GM18505 (cell line): ENCODE results near the gene SULT1A2.
"Not testable (repeated sequence)": the region's sequence is repeated elsewhere in the genome, so short reads cannot be mapped to it uniquely, and the experiment has no call there.

Experiments used
- ATAC-seq: cut with Tn5 transposase; IDR thresholded peaks from one replicate; pipeline ENCODE4 v1.9.1; 2021; ENCODE audit not compliant: unreplicated experiment
- POLR2A ChIP-seq: IDR thresholded peaks from 4 replicates; pipeline ENCODE4 v1.6.1; 2011; ENCODE audit warnings: borderline replicate concordance; ENCODE audit not compliant: insufficient read depth, insufficient read length; ENCODE audit errors: extremely low read depth

SULT1A2 gene

DNA sequence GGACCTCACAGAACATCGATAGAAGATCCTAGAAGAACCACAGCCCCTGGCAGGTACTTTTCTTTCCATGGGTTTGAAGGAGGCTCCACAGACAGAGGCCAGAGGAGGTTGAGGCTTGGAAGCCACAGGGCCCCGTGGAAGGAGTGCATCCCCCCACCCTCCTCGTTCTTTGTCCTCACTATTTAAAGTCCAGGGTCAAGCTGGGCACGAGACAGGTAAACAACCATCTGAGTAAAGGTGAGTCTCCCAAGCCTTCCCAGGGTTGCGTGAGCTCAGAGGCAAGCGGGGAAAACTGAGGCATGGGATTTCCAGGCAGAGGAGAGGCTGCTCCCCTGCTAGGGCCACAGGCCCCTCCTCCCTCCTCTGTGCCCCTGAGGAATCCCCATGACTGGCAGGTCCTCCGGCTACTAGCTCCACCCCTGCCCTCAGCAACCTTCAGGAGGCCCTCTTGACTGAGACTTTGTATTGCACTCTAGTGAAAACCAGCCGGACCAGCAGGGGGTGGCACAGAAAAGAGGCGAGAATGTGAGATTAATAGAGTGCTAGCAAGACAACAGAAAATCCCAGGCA is 927 bp upstream of the SULT1A2 start:
- TF ChIP-seq POLR2A = no peak
- ATAC-seq = no peak

DNA sequence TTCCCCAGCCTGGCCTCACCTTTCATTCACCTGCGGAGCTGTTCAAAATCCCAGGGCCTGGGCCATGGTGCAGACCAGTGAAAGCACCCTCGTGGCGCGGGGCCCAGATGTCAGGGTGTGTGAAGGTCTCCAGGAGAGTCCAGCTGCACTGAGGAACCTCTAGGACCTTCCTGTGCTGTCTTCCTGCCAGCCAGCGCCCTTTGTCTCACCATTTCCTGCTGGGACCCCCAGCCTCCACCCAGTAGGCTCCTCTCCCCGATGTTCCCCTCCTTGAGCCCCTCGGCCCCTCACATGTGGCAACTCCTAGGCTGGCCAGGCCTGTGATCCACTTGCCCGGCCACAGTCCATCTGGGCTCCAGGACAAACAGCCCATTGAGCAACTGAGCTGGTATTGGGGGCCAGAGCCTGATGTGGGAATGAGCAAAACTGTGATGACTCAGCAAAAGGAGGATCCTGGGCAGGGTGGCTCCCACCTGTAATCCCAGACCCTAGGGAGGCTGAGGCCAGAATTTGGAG is 677 bp downstream of the SULT1A2 start:
- ATAC-seq = no peak
- TF ChIP-seq POLR2A = no peak

DNA sequence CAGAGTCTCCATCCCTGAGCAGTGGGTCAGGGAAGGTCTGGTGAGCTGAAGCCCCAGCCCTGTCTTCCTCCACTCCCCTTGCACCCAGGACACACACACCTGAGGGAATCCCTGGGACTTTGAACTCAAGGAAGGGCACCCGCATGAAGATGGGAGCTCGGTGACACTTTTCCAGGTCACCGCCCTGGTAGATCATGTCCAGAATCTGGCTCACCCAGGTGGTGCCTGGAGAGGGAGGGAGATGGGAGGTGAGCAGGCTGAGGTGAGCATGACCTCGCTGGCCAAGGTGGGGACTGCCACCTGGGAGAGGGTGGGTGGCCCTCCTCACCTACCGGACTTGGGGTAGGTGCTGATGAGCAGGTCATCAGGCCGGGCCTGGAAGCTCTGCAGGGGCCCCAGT is 1.4 kb downstream of the SULT1A2 start:
- ATAC-seq = not testable (repeated sequence)

DNA sequence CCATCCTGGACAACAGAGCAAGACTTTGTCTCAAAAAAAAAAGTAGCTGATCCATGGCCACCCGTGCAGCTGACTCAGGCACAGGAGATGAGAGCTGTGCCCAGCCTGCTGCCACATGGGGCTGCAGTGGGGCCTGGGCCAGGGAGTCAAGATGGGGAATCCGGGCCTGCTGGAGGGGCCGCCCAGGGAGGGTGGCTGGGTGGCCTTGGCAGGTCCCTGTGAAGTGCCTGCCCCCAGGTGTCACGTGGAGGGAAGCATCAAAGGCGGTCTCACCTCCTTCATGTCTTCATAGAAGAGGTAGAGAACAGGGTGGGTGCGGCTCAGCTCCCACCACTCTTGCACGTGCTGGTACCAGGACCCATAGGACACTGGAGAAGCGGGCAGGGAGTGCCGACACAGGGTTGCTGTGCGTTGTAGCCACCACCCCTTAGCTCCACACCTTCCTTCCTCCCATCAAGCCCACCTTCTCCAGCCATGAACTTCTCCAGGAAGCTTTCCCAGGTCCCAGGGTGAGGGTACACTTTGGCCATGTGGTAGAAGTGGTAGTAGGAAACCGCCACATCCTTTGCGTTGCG is 3.8 kb downstream of the SULT1A2 start:
- no peak for TF ChIP-seq POLR2A
- ATAC-seq = no peak

DNA sequence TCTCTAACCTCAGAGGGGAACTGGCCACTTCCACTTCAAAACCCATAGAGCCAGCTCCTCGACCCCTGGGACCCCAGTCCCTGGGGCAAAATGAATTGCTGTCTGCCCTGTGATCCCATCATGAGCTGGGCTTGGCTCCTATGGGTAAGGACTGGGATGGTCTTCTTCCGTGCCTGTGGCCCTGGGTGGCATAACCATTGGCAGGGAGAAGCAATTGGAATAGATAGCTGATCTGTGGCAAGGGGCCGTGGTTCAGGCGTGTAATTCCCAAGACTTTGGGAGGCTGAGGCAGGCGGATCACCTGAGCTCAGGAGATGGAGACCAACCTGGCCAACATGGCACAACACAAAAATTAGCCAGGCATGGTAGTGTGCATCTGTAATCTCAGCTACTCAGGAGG is 4.3 kb downstream of the SULT1A2 start:
- no peak for TF ChIP-seq POLR2A
- no peak for ATAC-seq

DNA sequence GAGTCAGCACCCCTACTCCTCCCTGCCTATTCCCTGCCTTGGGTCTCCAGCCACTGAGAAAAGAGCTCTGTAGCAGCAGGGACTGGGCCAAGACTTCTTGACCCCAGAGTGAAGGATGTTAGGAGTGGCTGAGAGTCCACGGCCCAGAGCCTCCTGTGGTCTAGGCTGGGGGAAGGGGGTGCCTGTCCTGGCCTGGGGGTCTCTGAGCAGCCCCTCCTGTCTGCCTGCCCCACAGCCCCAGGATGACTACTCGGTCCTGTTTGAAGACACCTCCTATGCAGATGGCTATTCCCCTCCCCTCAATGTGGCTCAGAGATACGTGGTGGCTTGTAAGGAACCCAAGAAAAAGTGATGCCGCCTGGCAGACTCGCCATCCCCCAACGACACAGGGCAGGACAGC is 5.5 kb downstream of the SULT1A2 start:
- no peak for ATAC-seq

DNA sequence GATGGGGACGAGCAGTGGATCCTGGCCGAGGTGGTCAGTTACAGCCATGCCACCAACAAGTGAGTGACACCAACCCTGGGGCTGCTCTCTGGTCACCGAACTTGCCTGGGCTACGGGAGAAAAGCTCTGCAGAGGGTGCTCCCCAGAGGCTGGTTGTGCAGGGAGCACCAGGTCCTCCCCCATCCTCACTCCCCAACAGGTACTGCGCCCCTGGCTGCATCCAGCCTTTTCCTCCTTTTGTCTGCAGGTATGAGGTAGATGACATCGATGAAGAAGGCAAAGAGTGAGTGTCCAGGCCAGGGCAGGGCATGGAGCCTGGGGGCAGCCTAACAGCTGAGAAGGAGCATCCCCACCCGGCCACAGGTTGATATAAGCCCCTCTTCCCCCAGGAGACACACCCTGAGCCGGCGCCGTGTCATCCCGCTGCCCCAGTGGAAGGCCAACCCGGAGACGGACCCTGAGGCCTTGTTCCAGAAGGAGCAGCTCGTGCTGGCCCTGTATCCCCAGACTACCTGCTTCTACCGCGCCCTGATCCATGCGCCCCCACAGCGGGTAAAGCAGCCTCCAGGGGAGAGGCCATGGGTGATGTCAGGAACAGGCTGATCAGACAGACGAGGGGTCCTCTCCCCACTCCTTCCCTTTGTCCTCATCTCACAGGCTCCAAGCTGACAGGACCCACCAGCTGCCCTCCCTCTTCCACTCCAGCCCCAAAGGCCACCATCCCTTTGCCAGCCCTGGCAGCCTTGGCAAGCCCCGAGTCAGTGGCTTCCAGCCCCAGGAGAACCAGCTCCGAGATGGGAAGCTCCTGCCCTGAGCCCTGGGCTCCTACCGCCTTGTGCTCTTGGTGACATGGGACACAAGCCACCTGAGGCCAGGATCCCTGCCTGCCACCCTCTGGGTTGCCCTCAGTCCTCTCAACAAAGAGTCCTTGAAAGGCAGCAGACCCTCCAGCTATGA is 6.2 kb downstream of the SULT1A2 start:
- ATAC-seq = no peak

More for the DNA sequence above, 5.5 kb downstream of the SULT1A2 start:
- no peak for TF ChIP-seq POLR2A

DNA sequence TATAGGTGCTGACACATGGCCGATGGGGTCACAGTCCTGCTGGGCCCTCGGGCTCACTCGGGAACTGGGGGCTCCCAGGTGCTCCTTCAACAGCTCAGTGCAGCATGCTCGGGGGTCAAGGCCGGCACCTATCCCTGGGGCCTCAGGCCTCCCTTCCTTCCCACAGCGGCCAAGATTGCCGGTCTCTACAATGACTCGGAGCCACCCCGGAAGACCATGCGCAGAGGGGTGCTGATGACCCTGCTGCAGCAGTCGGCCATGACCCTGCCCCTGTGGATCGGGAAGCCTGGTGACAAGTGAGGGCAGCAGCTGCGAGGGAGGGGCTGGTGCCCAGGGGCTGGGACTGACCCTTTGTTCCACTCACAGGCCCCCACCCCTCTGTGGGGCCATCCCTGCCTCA is 6.9 kb downstream of the SULT1A2 start:
- TF ChIP-seq POLR2A = no peak
- no peak for ATAC-seq

More for the DNA sequence above, 6.2 kb downstream of the SULT1A2 start:
- no peak for TF ChIP-seq POLR2A

DNA sequence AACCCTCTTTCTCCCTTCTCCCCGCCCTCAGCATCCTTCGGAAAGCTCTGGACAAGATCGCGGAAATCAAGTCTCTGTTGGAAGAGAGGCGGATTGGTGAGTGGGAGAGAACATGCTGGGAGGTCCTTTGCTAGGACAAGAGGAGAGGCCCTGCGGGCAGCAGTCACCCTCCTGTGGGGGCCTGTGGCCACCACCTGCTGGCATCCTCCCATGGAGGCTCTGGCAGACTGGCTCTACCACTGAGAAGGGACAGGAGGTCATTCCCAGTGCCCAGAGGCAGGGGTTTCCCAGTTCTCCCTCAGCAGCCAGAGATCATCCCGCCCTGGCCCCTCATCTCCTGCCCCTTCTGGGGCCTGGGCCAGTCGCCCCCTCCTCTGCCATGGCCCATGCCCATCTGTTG is 7.8 kb downstream of the SULT1A2 start:
- ATAC-seq = no peak

DNA sequence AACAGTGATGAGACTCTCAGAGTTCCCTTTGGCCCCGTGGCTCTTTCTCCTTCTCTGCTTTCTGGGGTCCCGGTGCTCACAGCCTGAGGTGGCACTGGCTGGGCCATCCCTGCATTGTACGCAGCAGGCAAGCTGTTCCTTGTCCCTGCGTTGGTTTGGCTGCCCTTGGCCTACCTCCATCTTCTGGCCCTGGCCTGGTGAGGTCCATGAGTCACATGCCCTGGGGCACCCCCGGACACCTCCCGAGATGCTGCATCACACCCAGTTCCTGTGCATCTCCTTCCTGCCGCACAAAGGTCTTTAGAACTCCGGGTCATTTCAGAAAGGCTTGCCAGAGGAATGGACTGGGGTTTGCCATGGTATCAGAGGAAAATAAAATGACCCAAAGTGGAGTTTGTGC is 9.5 kb downstream of the SULT1A2 start:
- ATAC-seq = no peak
- no peak for TF ChIP-seq POLR2A

More for the DNA sequence above, 7.8 kb downstream of the SULT1A2 start:
- TF ChIP-seq POLR2A = no peak

DNA sequence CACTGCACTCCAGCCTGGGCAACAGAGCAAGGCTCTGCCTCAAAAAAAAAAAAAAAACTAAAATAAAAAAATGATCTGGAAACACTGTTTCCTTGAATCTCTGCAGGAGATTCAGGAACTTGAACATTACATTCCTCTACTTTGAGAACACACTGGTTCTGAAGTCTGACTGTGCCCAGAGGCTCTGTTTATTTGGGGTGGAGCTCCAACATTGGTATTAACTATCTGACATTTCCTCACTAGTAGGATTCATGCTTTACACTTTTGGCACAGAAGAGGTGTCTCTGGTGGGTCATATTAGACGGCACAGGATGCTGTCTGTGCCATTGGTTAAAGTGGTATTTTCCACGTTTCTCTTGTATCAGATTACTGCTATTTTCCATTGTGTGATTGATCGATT is 10.4 kb downstream of the SULT1A2 start:
- no peak for ATAC-seq
- TF ChIP-seq POLR2A = no peak

DNA sequence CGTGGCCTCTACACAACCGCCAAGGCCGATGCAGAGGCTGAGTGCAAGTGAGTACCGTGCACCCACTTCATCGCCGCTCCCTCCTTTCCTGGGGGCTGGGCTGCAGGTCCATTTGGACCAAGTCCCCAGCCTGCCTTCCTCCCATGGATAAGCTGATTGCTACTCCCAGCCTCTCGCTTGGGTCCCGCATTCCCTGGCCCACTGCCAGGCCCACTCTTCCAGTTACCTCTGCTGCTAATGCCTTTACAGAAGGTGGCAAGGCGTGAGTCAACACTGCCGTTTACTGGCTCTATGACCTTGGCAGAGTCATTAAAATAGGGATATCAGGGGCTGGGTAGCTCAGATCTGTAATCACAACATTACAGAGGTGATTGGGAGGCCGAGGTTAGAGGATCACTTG is 11.2 kb downstream of the SULT1A2 start:
- TF ChIP-seq POLR2A = no peak
- no peak for ATAC-seq

DNA sequence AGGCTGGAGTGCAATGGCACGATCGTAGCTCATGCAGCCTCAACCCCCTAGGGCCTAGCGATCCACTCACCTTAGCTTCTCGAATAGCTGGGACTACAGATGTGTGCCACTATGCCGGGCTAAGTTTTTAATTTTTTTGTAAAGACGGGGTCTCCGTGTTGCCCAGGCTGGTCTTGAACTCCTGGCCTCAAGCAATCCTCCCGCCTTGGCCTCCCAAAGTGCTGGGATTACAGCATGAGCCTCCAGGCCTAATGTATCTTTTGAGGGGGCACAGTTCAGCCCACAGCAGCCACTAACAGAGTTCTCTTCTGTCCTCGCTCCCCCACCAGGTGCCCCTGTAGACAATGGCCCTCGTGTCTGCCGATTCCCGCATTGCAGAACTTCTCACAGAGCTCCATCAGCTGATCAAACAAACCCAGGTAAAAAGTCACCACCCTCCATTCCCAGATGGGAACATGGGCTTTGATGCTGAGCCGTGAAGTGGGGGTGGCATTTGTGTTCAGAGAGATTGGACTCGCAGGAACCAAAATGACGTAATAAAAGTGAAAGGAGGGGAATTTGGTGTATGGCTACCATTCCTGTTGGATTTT is 16.0 kb downstream of the SULT1A2 start:
- TF ChIP-seq POLR2A = no peak
- no peak for ATAC-seq
